Spleen (tissue), 7 donors: ENCODE data around the gene LRSAM1.

Experiments
- POLR2A ChIP-seq, 3 donors: fragments of 450-650 bp; IDR thresholded peaks; one replicate each; pipeline ENCODE4 v1.5.1; 2017; ENCODE audit warnings: antibody characterized with exemption in 3 of 3, mild to moderate bottlenecking in 1 of 3
- POLR2AphosphoS5 ChIP-seq, 3 donors: sonication (generic); formaldehyde crosslinking; IDR thresholded peaks; one replicate each; pipeline ENCODE4 v1.5.1; 2017; ENCODE audit warnings: antibody characterized with exemption in 3 of 3
- TF ChIP-seq, protein P1 (sequence below), 11 experiments: fragments of 200-600 bp in 7 of 11; fragments of 450-650 bp in 4 of 11; sonication (generic) in 4 of 11; IDR thresholded peaks in 8 of 11; conservative IDR thresholded peaks in 3 of 11; 1 replicate in 7 of 11; 2 replicates in 4 of 11; pipeline versions ENCODE4 v1.4.0 to v1.8.0; 2016 to 2021; ENCODE audit warnings: antibody characterized with exemption in 11 of 11, inconsistent platforms in 4 of 11, mild to moderate bottlenecking in 1 of 11
- donor health status: DM: no; HTN: no; CAD: no; lungs with moderate emphysema.
- donor health status: DM: no; HTN: no; CAD: no.
- donor health status: DM: no; HTN: no; CAD: no.

DNA sequence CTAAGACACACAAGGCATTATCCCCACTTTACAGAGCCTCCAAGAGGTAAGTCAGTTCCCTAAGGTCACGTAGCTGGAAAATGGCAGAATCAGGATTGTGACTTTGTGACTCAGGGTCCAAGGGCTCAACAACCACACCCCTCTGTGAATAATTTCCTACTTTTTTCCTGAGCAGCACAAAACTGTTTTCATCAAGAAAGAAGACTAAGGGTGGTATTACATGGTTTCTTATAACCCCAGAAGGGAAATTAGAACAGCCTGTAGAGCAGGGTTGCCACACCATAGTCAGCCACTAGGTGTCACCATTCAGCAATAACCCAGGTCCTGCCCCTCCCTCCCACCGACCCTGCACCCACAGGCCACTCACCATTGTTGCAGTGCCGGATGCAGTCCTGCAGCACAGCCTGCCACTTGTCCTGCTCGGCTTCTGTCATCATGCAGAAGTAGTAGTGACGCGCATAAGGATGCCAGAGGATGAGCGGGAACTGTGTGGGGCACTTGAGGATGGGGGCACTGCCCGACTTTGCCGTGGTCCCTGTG lies 72.1 kb downstream of the LRSAM1 start:
- TF ChIP-seq, protein P1, sequence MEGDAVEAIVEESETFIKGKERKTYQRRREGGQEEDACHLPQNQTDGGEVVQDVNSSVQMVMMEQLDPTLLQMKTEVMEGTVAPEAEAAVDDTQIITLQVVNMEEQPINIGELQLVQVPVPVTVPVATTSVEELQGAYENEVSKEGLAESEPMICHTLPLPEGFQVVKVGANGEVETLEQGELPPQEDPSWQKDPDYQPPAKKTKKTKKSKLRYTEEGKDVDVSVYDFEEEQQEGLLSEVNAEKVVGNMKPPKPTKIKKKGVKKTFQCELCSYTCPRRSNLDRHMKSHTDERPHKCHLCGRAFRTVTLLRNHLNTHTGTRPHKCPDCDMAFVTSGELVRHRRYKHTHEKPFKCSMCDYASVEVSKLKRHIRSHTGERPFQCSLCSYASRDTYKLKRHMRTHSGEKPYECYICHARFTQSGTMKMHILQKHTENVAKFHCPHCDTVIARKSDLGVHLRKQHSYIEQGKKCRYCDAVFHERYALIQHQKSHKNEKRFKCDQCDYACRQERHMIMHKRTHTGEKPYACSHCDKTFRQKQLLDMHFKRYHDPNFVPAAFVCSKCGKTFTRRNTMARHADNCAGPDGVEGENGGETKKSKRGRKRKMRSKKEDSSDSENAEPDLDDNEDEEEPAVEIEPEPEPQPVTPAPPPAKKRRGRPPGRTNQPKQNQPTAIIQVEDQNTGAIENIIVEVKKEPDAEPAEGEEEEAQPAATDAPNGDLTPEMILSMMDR (IDR thresholded peaks at IDR 0.05 in 8 of 11, conservative IDR thresholded peaks at IDR 0.05 in 3 of 11) = peak in 8 of 11 experiments; percentile 15 to 54 (median 29)
- TF ChIP-seq POLR2A (IDR thresholded peaks at IDR 0.05) (no peak), POLR2AphosphoS5 (IDR thresholded peaks at IDR 0.05) (peak in 1 of 3 donors; percentile 17)
